ENCODE data around the gene GNB1. TPM values are rescaled to one million over a fixed set of nuclear protein-coding genes. Genes with fewer than 3 reads are reported as not detected.

GNB1 gene
- total RNA-seq, 1 donor, result 88.7 TPM

DNA sequence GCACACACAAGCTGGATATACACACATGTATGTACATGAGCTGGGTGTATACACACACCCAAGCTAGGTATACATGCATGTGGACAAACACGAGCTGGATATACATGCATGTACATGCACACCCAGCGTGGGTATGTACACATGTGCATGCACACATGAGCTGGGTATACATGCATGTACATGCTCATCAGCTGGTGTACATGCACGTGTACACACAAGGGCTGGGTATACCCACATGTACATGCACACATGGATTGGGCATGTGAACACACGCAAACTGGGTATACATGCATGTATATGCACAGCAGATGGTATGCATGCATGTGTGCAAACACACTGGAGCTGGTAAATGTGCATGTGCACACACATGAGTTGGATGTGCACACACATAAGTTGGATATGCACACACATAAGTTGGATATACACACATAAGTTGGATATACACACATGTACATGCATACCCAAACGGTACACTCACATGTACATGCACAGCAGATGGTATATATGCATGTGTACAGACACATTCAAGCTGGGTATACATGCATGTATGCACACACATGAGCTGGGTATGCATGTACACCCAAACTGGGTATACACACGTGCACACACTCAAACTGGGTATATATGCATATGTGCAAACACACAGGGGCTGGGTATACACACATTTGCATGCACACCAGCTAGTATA lies 7.5 kb upstream of the GNB1 start:
- no peak overlapping the region for H2AFZ ChIP-seq (ENCODE audit: low read length)
- peaks cover 8% of the 10 kb centered on the region for H3K27me3 ChIP-seq (ENCODE audit: insufficient read depth, low read length)
- peaks cover 4% of the 10 kb centered on the region for H3K4me1 ChIP-seq (ENCODE audit: insufficient read depth, low read length)
- no peaks in the 10 kb centered on the region for H3K79me2 ChIP-seq (ENCODE audit: insufficient read depth, low read length)
- no peak for TF ChIP-seq CTCF (IDR thresholded peaks at IDR 0.05; ENCODE audit: extremely low read depth, low read depth, low read length)
- H4K20me1 ChIP-seq (ENCODE audit: insufficient read depth, low read length), result no peaks in the 10 kb centered on the region
- no peak overlapping the region for H3K27ac ChIP-seq (ENCODE audit: low read depth, low read length)
- peak; percentile 47 for DNase-seq (ENCODE audit: insufficient read length, low spot score, missing footprints)
- H3K4me2 ChIP-seq (ENCODE audit: insufficient read depth, low read length), result no peak overlapping the region
- no peaks in the 10 kb centered on the region for H3K36me3 ChIP-seq (ENCODE audit: insufficient read depth, low read length)
- H3K4me3 ChIP-seq (ENCODE audit: insufficient read depth, low read length), result no peak overlapping the region
- H3K9me3 ChIP-seq (ENCODE audit: low read depth, low read length), result no peaks in the 10 kb centered on the region

DNA sequence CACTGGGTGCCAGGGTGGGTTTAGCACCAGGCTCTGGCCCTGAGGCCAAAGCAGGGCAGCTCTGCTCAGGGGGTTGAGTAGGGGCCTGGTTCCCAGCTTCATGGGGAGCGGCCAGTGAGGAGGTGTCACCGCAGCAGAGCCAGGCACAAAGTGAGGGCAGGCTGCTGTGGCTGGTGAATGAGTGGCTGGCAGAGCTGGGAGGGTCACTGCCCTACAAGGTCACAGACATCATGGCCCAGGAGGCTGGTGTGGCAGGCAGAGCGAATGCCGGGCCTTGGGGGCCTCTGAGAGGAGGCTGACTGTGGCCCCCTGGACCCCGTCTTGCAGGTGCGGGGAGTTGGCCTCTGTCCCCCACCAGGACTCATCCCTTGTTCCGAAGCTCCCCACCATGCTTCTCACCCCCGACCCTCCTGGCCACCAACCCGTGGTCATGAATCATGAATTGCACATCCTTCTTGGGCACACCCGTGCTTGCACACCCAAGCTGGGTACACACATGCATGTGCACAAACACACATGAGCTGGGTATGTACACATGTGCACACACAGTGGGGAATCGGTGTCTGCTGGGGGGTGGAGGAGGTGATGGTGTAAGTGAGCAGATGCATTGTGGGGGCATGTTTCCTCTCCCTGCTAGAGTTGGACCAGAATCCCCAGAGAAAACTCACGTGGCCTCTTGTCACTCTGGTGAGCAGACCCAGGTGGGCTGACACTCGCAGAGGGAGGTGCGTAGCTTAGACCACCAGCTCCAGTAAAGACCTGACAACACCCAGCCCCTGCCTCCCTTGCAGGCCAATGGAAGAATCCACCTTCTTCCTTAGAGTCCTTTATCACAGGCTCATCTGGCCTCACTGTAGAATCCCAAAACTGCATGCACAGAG lies 4.8 kb upstream of the GNB1 start:
- Histone ChIP-seq H3K27ac (ENCODE audit: low read depth, low read length) (no peak overlapping the region), H3K9me3 (ENCODE audit: low read depth, low read length) (no peaks in the 10 kb centered on the region), H3K4me2 (ENCODE audit: insufficient read depth, low read length) (no peak overlapping the region)

GRCh38 chr1:1895060-1895418 lies 4.2 kb upstream of the GNB1 start:
- DNase-seq (ENCODE audit: insufficient read length, low spot score, missing footprints), result no peak
- H3K27me3 ChIP-seq (ENCODE audit: insufficient read depth, low read length), result peaks cover 8% of the 10 kb centered on the region

More for the DNA sequence above, 4.8 kb upstream of the GNB1 start:
- no peak overlapping the region for H2AFZ ChIP-seq (ENCODE audit: low read length)
- peaks cover 4% of the 10 kb centered on the region for H3K79me2 ChIP-seq (ENCODE audit: insufficient read depth, low read length)
- peaks cover 12% of the 10 kb centered on the region for H3K4me1 ChIP-seq (ENCODE audit: insufficient read depth, low read length)
- H4K20me1 ChIP-seq (ENCODE audit: insufficient read depth, low read length), result no peaks in the 10 kb centered on the region
- DNase-seq (ENCODE audit: insufficient read length, low spot score, missing footprints), result peak; percentile 72
- no peaks in the 10 kb centered on the region for H3K36me3 ChIP-seq (ENCODE audit: insufficient read depth, low read length)
- no peak for TF ChIP-seq CTCF (IDR thresholded peaks at IDR 0.05; ENCODE audit: extremely low read depth, low read depth, low read length)
- H3K4me3 ChIP-seq (ENCODE audit: insufficient read depth, low read length), result no peak overlapping the region
- peaks cover 8% of the 10 kb centered on the region for H3K27me3 ChIP-seq (ENCODE audit: insufficient read depth, low read length)

More at GRCh38 chr1:1895060-1895418, 4.2 kb upstream of the GNB1 start:
- TF ChIP-seq CTCF (IDR thresholded peaks at IDR 0.05; ENCODE audit: extremely low read depth, low read depth, low read length), result no peak
- Histone ChIP-seq H4K20me1 (ENCODE audit: insufficient read depth, low read length) (no peaks in the 10 kb centered on the region), H3K36me3 (ENCODE audit: insufficient read depth, low read length) (no peaks in the 10 kb centered on the region), H3K4me3 (ENCODE audit: insufficient read depth, low read length) (no peak overlapping the region), H3K79me2 (ENCODE audit: insufficient read depth, low read length) (peaks cover 7% of the 10 kb centered on the region), H2AFZ (ENCODE audit: low read length) (peak overlapping the region; percentile 31), H3K9me3 (ENCODE audit: low read depth, low read length) (no peaks in the 10 kb centered on the region), H3K27ac (ENCODE audit: low read depth, low read length) (no peak overlapping the region), H3K4me2 (ENCODE audit: insufficient read depth, low read length) (peak overlapping the region; percentile 50), H3K4me1 (ENCODE audit: insufficient read depth, low read length) (peaks cover 12% of the 10 kb centered on the region)
